Measurements from ENCODE around the gene DHDH.

DHDH gene

GRCh38 chr19:48970139-48970766 is 36.8 kb downstream of the DHDH start:
- Mint-ChIP-seq H3K27me3 (ENCODE audit: low read depth) (no peaks in the 10 kb centered on the region), H3K4me3 (no peak overlapping the region), H3K36me3 (ENCODE audit: low read depth) (peaks cover 35% of the 10 kb centered on the region), H3K9me3 (no peaks in the 10 kb centered on the region), H3K4me1 (ENCODE audit: low read depth) (peaks cover 18% of the 10 kb centered on the region), H3K27ac (no peak overlapping the region)
- no peak for DNase-seq (ENCODE audit: low spot score)

- no peak overlapping the region for H3K4me3 Mint-ChIP-seq
- peaks cover 18% of the 10 kb centered on the region for H3K4me1 Mint-ChIP-seq (ENCODE audit: low read depth)
- peaks cover 35% of the 10 kb centered on the region for H3K36me3 Mint-ChIP-seq (ENCODE audit: low read depth)
- H3K27me3 Mint-ChIP-seq (ENCODE audit: low read depth) = no peaks in the 10 kb centered on the region
- DNase-seq (ENCODE audit: low spot score) = peak; percentile 67
- H3K27ac Mint-ChIP-seq = peak overlapping the region; percentile 49
- no peaks in the 10 kb centered on the region for H3K9me3 Mint-ChIP-seq
Observed at GRCh38 chr19:48970923-48971395, 37.5 kb downstream of the DHDH start.

- H3K27me3 Mint-ChIP-seq (ENCODE audit: low read depth) = no peaks in the 10 kb centered on the region
- H3K9me3 Mint-ChIP-seq = no peaks in the 10 kb centered on the region
- no peak for DNase-seq (ENCODE audit: low spot score)
- H3K4me3 Mint-ChIP-seq = no peak overlapping the region
- peaks cover 24% of the 10 kb centered on the region for H3K36me3 Mint-ChIP-seq (ENCODE audit: low read depth)
- H3K4me1 Mint-ChIP-seq (ENCODE audit: low read depth) = peaks cover 2% of the 10 kb centered on the region
- peak overlapping the region; percentile 28 for H3K27ac Mint-ChIP-seq
Observed at GRCh38 chr19:48975947-48976847, 42.7 kb downstream of the DHDH start.

- Mint-ChIP-seq H3K27ac (no peak overlapping the region), H3K4me3 (no peak overlapping the region), H3K4me1 (ENCODE audit: low read depth) (peaks cover 1% of the 10 kb centered on the region), H3K9me3 (no peaks in the 10 kb centered on the region), H3K27me3 (ENCODE audit: low read depth) (no peaks in the 10 kb centered on the region), H3K36me3 (ENCODE audit: low read depth) (peaks cover 26% of the 10 kb centered on the region)
- no peak for DNase-seq (ENCODE audit: low spot score)
Observed at GRCh38 chr19:48977061-48977460, 43.6 kb downstream of the DHDH start.

- Mint-ChIP-seq H3K4me3 (no peak overlapping the region), H3K4me1 (ENCODE audit: low read depth) (peaks cover 1% of the 10 kb centered on the region), H3K36me3 (ENCODE audit: low read depth) (peaks cover 30% of the 10 kb centered on the region), H3K9me3 (no peaks in the 10 kb centered on the region), H3K27me3 (ENCODE audit: low read depth) (no peaks in the 10 kb centered on the region), H3K27ac (no peak overlapping the region)
- DNase-seq (ENCODE audit: low spot score) = no peak
Observed at GRCh38 chr19:48982280-48982679, 48.8 kb downstream of the DHDH start.

- no peak overlapping the region for H3K27ac Mint-ChIP-seq
- peaks cover 7% of the 10 kb centered on the region for H3K4me1 Mint-ChIP-seq (ENCODE audit: low read depth)
- H3K9me3 Mint-ChIP-seq = no peaks in the 10 kb centered on the region
- H3K4me3 Mint-ChIP-seq = no peak overlapping the region
- DNase-seq (ENCODE audit: low spot score) = no peak
- no peaks in the 10 kb centered on the region for H3K27me3 Mint-ChIP-seq (ENCODE audit: low read depth)
- H3K36me3 Mint-ChIP-seq (ENCODE audit: low read depth) = peaks cover 31% of the 10 kb centered on the region
Observed at GRCh38 chr19:48985711-48986110, 52.2 kb downstream of the DHDH start.

- H3K4me3 Mint-ChIP-seq = no peak overlapping the region
- no peaks in the 10 kb centered on the region for H3K27me3 Mint-ChIP-seq (ENCODE audit: low read depth)
- H3K4me1 Mint-ChIP-seq (ENCODE audit: low read depth) = peaks cover 9% of the 10 kb centered on the region
- H3K27ac Mint-ChIP-seq = no peak overlapping the region
- H3K9me3 Mint-ChIP-seq = no peaks in the 10 kb centered on the region
- peaks cover 33% of the 10 kb centered on the region for H3K36me3 Mint-ChIP-seq (ENCODE audit: low read depth)
- DNase-seq (ENCODE audit: low spot score) = no peak
Observed at GRCh38 chr19:48986211-48986610, 52.7 kb downstream of the DHDH start.

- Mint-ChIP-seq H3K9me3 (no peaks in the 10 kb centered on the region), H3K36me3 (ENCODE audit: low read depth) (peaks cover 33% of the 10 kb centered on the region), H3K4me3 (no peak overlapping the region), H3K27ac (no peak overlapping the region), H3K27me3 (ENCODE audit: low read depth) (no peaks in the 10 kb centered on the region), H3K4me1 (ENCODE audit: low read depth) (peaks cover 13% of the 10 kb centered on the region)
- DNase-seq (ENCODE audit: low spot score) = no peak
Observed at GRCh38 chr19:48987323-48987722, 53.8 kb downstream of the DHDH start.

- Mint-ChIP-seq H3K27ac (peak overlapping the region; percentile 52), H3K36me3 (ENCODE audit: low read depth) (peaks cover 29% of the 10 kb centered on the region), H3K4me3 (no peak overlapping the region), H3K9me3 (no peaks in the 10 kb centered on the region), H3K4me1 (ENCODE audit: low read depth) (peaks cover 15% of the 10 kb centered on the region), H3K27me3 (ENCODE audit: low read depth) (no peaks in the 10 kb centered on the region)
- DNase-seq (ENCODE audit: low spot score) = no peak
Observed at GRCh38 chr19:48988286-48988685, 54.8 kb downstream of the DHDH start.

GRCh38 chr19:48988860-48989259 is 55.4 kb downstream of the DHDH start:
- Mint-ChIP-seq H3K27ac (no peak overlapping the region), H3K9me3 (no peaks in the 10 kb centered on the region), H3K27me3 (ENCODE audit: low read depth) (no peaks in the 10 kb centered on the region), H3K4me1 (ENCODE audit: low read depth) (peaks cover 17% of the 10 kb centered on the region), H3K36me3 (ENCODE audit: low read depth) (peaks cover 30% of the 10 kb centered on the region), H3K4me3 (no peak overlapping the region)
- no peak for DNase-seq (ENCODE audit: low spot score)

GRCh38 chr19:48989701-48990291 is 56.3 kb downstream of the DHDH start:
- H3K27me3 Mint-ChIP-seq (ENCODE audit: low read depth) = no peaks in the 10 kb centered on the region
- H3K4me1 Mint-ChIP-seq (ENCODE audit: low read depth) = peaks cover 20% of the 10 kb centered on the region
- H3K9me3 Mint-ChIP-seq = no peaks in the 10 kb centered on the region
- H3K36me3 Mint-ChIP-seq (ENCODE audit: low read depth) = peaks cover 30% of the 10 kb centered on the region
- no peak overlapping the region for H3K27ac Mint-ChIP-seq
- H3K4me3 Mint-ChIP-seq = peak overlapping the region; percentile 20
- DNase-seq (ENCODE audit: low spot score) = no peak

- Mint-ChIP-seq H3K9me3 (no peaks in the 10 kb centered on the region), H3K4me3 (peak overlapping the region; percentile 20), H3K27me3 (ENCODE audit: low read depth) (no peaks in the 10 kb centered on the region), H3K27ac (peak overlapping the region; percentile 65), H3K36me3 (ENCODE audit: low read depth) (peaks cover 32% of the 10 kb centered on the region), H3K4me1 (ENCODE audit: low read depth) (peaks cover 26% of the 10 kb centered on the region)
- no peak for DNase-seq (ENCODE audit: low spot score)
Observed at GRCh38 chr19:48990400-48990799, 56.9 kb downstream of the DHDH start.

GRCh38 chr19:48991011-48991609 is 57.6 kb downstream of the DHDH start:
- Mint-ChIP-seq H3K27me3 (ENCODE audit: low read depth) (no peaks in the 10 kb centered on the region), H3K4me1 (ENCODE audit: low read depth) (peaks cover 27% of the 10 kb centered on the region), H3K4me3 (no peak overlapping the region), H3K36me3 (ENCODE audit: low read depth) (peaks cover 29% of the 10 kb centered on the region), H3K27ac (no peak overlapping the region), H3K9me3 (no peaks in the 10 kb centered on the region)
- no peak for DNase-seq (ENCODE audit: low spot score)

Data from T-helper 2 cell treated with Interferon-gamma antibody and Interleukin-4, amounts not matched to agents 5 μg/mL and 100 μg/mL, for 36 hours (primary cell).